SIG-M5 treated with dmso at 0.1 percent for 504 hours (cell line): ENCODE measurements around the gene SERF1A.
"Not testable (repeated sequence)": the region's sequence is repeated elsewhere in the genome, so short reads cannot be mapped to it uniquely, and the experiment has no call there.

Experiments
- DNase-seq: peaks from one replicate; lab custom pipeline; 2025; ENCODE audit not compliant: unreplicated experiment; lab: John Stamatoyannopoulos, UW

SERF1A gene

DNA sequence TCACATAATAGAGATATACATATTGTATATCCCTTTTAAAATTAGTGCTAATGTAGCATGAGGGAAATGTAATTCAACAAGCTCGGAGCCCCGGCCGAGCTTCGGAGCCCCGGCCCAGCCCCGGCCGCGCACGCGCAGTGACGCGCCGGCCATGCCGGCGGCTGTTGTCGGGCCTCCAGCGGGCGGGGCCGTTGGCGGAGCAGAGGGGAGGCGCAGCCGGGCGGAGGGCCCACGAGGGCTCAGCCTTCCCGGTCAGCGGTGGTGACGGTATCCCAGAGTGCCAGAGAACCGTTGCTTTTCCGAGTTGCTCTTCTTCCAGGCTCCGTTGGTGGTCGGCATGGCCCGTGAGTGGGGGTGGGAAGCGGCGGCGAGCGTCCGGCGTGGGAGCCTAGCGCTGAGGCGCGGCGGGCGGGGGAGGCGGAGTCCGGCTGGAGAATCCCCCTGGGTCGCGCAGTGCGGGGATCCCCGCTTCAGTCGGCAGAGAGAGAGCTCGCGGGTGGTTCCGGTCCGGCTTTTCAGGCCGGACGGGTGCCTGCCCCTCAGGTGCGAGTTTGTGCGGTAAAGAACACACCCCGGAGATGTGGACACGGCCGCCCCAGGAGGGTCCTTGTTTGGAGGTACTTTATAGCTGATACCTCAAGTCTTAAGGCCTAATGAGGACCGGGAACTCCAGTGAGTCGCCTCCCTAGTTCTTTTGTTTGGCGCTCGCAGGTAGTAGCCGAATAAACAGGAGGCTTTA is at the start of gene SERF1A:
TSS of gene SERF1A (plus strand) at position 137 of the 739 bp plus-strand sequence. CDS start at position 338, 201 bp downstream.
- DNase-seq: not testable (repeated sequence)

DNA sequence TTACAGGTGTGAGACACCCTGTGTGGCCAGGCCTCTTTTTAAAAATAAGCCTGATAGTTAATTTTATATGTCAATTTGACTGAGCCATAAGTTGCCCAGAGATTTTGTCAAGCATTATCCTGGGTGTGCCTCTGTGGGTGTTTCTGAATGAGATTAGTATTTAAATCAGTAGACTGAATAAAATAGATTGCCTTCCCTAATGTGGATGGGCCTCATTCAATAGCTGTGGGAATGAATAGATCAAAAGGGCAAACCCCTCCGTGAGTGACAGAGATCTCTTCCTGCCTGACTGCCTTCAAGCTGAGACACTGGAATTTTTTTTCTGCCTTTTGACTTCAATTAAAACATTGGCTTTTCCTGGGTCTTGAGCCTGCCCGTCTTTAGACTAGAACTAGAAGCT is 33.7 kb upstream of the SERF1A start:
- not testable (repeated sequence) for DNase-seq

DNA sequence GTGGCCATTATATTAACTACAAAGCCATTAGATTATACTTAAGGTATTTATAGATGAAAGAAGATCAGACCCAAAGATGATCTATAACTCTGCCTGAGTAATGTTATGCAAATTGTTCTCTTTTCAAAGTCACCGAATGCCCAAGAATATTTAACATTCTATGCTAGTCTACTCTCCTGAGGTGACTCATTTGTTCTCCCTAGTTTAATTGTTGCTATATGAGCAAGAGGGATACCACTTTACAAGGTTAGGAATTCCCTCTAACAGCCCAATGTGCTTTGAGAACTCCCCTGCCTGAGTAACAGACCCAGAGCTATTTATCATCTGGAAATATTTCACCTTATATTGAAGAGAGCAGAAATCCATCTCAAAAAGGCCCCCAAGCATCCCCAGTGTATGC is 29.8 kb upstream of the SERF1A start:
- not testable (repeated sequence) for DNase-seq

DNA sequence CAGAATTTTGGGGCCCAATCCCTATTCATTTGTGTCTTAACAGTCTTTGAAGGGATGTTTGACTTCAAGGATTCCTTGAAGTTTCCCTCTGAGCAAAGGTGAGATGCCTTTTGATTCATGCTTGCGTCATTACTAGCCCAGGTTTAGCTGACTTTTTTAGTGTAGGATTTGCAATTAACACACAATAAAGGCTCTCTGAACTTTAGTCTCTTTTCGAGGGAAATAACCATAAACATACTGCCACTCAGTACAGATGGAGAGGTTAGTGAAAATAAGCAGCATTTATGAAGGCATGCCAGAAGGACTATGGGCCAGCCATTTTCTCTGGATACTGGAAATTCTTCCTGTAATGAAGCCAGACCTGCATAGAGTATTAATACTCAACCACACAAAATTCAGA is 4.4 kb upstream of the SERF1A start:
- DNase-seq: not testable (repeated sequence)

DNA sequence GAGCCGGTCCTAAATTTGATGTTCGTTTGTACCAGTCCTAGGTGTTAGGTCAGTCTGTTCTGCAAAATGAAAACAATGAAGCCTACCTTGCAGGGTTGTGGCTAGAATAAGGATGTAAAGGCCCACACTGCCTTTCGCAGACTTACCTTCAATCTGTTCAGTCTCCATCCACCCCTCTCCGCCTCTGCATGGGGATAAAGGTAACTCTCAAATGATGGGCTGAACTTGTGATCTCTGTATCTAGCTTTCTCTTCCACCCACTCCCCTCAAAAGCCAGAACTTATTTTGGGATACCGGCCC is 753 bp downstream of the SERF1A start:
- DNase-seq: not testable (repeated sequence)

DNA sequence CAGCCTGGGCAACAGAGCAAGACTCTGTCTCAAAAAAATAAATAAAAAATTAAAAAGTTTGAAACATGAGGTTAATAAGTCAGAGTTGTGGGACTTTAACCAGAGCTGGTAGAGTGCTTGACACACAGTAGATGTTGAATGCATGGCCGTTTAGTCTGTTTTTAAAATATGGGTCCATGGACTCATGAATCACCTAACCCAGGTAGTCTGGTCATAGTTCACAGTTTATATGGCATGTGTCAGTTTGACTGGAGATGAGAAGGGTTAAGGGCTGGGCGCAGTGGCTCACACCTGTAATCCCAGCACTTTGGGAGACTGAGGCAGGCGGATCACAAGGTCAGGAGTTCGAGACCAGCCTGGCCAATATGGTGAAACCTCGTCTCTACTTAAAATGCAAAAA is 6.2 kb downstream of the SERF1A start:
- DNase-seq: not testable (repeated sequence)

DNA sequence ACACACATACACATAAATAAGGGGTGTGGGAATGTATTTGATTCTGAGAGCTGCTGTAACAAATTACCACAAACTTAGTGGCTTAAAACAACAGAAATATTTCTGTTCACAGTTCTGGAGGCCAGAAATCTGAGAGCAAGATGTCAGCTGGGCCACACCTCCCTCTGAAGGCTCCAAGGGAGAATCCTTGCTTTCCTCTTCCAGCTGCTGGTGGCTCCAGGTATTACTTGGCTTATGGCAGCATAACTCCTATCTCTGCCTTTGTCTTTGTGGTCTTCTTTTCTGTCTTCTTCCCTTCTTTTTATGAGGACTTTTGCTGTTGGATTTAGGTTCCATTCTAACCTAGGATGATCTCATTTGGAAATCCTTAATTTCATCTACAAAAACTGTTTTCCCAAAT is 16.4 kb downstream of the SERF1A start:
- not testable (repeated sequence) for DNase-seq

DNA sequence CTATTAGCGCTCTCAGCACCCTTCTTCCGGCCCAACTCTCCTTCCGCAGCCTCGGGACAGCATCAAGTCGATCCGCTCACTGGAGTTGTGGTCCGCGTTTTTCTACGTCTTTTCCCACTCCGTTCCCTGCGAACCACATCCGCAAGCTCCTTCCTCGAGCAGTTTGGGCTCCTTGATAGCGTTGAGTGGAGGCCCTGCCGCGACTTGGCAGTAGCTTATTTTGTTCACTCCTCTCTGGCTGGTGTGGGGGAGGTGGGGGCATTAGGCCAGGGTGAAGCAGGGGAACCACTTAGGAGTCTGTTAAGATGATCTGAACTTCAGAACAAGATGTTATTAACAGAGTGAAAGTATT is 24.7 kb downstream of the SERF1A start:
- DNase-seq: not testable (repeated sequence)

DNA sequence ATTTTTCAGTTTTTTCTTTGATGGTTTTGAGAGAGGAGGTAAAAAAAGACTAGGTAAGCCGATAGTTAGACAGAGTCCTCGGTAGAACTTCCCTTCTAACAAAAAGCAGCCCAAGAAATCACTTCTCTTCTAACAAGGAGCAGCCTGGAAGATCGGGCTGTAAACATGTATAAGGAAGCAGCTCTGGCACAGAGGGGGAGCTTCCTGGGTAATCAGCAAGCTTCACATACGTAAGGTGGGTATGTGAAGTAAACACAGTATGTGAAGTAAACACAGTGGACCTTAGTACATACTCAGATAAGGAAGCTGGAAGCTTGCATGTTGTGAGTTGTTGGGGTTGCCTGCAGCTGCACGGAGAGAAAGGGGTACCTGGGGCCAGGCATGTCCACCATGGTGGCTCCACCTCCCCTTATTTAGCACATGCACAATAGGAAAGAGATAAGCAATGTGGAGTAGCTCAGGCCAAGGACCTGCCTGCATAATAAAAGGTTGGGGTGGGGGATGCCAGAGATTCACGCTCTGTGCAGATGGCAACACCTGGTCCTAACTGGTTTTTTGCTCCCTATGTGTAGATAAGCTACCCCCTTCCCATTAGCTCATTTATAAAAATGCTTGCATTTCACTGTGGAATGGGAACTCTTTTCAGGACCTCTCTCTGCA is 31.4 kb downstream of the SERF1A start:
- DNase-seq: not testable (repeated sequence)

DNA sequence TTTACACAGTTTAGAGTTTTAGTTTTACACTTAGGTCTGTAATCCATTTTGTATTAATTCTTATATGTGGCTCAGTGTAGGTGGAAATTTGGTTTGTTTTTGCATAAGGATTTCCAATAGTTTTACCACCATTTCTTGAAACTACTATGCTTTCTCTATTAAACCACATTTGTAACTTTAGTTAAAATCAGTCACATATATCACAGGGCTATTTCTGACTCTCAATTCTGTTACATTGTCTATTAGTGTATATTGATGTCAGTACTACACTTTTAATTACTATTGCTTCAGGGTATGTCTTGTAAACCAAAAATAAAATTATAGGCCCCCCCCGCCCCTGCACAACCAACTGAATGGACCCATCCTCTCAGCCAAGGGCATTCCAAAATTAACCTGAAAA is 32.1 kb downstream of the SERF1A start:
- not testable (repeated sequence) for DNase-seq

DNA sequence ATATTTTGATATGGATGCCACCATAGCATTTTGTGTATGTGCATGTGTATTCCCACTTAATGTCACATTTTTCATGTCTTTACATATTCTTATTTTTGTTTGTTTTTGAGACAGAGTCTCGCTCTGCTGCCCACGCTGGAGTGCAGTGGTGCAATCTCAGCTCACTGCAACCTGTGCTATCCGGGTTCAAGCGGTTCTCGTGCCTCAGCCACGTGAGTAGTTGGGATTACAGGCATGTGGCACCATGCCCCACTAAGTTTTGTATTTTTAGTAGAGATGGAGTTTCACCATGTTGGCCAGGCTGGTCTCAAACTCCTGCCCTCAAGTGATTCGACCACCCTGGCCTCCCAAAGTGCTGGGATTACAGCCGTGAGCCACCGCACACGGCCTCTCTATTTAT is 52.6 kb downstream of the SERF1A start:
- not testable (repeated sequence) for DNase-seq
